Choroid plexus epithelial cell (primary cell): ENCODE measurements around the gene FAIM2.

Experiments used
- DNase-seq: peaks from one replicate; pipeline ENCODE4 v3.0.0-alpha.2; 2010; ENCODE audit warnings: low read depth
- H3K4me3 ChIP-seq: 2 replicates; pipeline ENCODE4 v1.5.1; 2011; ENCODE audit warnings: low read depth, mild to moderate bottlenecking, control low read depth, low read length, moderate library complexity
- TF ChIP-seq, protein P1 (sequence below): conservative IDR thresholded peaks from 2 replicates; pipeline ENCODE4 v1.5.1; 2011; ENCODE audit warnings: low read depth, mild to moderate bottlenecking, control low read depth, inconsistent platforms, low read length, moderate library complexity

Gene FAIM2

DNA sequence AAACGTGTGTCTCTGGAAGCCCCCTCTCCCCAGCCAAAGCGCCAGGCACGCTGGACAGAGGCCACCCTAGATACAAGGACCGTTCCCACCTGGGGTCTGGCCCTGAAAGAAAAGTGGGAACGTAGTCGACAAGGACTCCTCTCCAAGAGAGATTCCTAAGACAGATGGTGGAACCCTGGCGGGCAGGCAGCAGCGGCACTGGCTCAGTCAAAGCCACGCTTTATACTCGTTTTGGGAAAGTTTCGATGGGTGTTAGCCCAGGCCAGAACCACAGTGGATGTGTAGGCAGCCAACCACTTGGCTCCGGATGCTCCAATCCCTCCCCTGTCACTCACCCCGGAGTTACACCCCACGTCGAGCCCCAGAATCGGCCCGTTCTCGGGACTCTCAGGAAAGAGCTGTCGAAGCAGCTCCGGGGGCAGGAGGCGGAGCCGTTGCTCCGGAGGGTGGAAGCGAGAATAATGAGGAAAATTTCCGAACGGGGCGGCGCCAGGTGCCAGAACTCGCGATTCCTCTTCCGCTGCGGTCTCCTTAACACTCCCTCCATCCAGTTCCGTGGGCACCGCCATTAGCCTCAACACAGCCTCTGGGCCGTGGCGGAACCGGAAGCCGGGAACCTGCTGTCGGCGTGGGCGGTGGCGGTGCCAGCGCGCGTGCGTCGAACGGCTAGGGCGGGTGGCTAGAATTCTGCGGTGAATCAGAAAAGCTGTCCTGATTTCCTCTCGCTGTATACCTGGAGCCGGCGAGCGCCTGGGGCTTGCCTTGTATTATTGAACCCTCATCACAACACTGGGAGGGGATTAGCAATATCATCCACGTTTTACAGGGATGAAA, 61.0 kb downstream of the FAIM2 start, which contains the start of gene BCDIN3D:
Gene BCDIN3D, minus strand, starts transcription at position 588 of the 834 bp plus-strand sequence. Its CDS starts 19 bp downstream, at position 569.
- peak within 1 kb of the TSS; percentile 67 for H3K4me3 ChIP-seq
- TF ChIP-seq, protein P1, sequence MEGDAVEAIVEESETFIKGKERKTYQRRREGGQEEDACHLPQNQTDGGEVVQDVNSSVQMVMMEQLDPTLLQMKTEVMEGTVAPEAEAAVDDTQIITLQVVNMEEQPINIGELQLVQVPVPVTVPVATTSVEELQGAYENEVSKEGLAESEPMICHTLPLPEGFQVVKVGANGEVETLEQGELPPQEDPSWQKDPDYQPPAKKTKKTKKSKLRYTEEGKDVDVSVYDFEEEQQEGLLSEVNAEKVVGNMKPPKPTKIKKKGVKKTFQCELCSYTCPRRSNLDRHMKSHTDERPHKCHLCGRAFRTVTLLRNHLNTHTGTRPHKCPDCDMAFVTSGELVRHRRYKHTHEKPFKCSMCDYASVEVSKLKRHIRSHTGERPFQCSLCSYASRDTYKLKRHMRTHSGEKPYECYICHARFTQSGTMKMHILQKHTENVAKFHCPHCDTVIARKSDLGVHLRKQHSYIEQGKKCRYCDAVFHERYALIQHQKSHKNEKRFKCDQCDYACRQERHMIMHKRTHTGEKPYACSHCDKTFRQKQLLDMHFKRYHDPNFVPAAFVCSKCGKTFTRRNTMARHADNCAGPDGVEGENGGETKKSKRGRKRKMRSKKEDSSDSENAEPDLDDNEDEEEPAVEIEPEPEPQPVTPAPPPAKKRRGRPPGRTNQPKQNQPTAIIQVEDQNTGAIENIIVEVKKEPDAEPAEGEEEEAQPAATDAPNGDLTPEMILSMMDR, result no peak
- peak; percentile 93 for DNase-seq

DNA sequence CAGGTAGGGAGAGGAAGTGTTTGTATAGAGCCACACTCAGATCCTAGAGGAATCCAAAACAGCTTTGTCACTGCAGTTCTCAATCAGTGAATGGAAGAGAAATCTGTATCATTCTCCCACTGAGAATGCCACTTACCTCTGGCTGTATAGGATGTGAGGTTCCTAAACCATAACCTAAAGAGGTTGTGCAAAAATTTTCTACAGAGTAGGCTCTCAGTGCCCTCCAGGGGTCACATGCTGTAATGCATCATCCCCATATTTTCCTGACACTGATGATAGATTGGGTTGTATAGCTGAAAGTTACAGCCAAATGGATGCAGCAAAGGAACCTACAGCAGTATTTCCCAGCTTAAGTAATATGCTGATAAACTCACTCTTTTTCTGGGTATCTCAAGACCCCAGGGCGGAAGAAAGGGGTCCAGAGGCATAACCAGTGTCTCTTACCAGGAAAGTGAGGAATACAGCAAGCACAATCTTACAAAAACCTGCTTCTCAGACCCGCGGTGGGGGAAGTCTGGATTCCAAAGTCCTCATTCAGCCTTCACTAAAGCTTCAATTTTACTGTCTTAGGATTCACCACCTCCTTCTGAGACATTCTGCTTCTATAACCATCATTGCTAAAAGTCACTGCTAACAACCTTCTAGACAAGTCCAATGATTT, 64.6 kb downstream of the FAIM2 start:
- H3K4me3 ChIP-seq, result no peak overlapping the region
- peak; percentile 72 for DNase-seq
- TF ChIP-seq, protein P1, result peak; percentile 81

DNA sequence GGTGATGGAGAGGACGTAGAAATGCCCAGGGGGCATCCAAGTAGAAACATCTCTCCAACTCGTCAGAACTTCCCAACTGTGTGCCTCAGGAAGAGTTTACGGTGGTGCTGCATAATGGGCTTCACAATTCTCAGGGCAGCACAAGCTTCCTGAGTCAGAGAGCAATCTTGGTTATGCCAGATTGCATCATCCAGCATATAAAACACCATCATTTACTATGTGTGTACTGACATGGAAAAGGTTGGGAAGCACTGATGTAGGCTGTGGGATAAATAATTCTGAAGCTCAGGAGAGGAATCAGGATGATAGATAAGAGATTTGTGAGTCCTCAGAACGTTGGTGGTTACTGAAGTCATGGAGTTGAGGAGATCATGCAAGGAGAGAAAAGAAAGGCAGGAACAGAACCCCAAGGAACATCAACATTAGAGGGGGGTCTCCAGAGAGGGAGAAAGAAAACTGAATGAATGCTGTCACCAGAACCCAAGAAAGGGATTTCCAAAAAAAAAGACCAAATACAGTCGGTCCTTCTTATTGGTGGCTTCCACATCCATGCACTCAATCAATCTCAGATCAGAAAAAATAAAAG, 70.8 kb downstream of the FAIM2 start:
- TF ChIP-seq, protein P1, result no peak
- H3K4me3 ChIP-seq, result no peak overlapping the region
- DNase-seq, result peak; percentile 72

DNA sequence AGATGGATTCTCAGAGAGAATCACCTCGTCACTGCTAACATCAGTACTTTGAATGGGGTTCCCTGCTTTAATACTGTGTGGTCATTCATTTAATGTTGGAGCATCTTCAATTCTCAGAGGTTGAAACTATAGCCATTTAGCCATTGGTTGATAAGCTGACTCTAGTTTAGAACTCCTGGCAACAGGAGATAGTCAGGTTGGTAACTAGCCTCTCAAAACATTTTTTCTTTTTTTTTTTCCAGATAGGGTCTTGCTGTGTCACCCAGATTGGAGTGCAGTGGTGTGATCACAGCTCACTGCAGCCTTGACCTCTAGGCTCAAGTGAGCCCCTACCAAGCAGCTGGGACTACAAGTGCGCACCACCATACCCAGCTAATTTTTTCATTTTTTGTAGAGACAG, 72.0 kb downstream of the FAIM2 start:
- no peak overlapping the region for H3K4me3 ChIP-seq
- no peak for DNase-seq
- TF ChIP-seq, protein P1, result no peak

DNA sequence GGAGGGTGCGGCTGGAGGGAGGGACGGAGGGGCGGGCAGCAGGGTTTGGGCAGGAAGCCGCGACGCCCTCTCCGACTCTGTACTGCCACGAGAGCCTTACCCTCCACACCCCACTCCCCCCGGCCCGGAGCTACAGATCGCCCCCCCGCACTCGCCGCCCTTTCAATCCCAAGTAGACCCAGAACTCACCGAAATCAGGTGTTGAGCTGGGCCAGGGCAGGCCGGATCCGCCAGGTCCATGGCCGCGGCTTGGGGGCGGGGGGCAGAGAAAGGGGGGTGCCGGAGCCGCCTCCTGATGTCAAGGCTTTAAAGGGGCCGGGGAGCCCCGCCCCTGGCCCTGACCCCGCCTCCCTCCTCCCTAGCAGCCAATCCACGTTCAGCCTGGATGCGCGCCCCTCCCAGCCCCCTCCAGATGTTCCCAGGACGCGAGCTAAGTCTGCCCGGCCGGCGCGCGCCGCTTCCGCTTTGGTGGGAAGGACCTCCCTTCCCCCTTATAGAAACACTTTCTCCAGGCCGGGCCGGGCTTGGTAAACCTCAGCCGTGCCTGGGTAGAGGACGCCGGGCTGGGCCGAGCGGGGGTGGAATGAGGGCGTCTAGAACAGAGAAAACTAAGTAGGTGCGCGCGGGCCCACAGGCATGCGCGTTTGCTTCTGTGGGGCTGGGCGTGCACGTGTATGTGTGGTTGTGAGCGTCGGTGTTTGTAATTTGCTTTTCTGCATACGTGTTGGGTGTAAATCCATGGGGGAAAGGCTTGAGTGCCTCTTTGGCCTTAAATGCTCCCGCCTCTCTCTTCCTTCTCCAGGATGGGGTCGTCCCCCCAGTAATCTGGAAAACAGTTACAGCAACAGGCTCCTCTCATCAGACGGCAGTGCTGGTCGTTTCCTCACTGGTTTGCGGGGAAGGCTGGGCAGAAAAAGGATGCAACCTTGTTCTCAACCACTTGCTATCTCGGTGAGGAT, 75.3 kb downstream of the FAIM2 start, which contains the start of gene NCKAP5L:
Gene NCKAP5L, minus strand, starts transcription at position 281 of the 959 bp plus-strand sequence. CDS start 24,369 bp downstream, outside the sequence.
- TF ChIP-seq, protein P1, result no peak
- H3K4me3 ChIP-seq, result peak within 1 kb of the TSS; percentile 82
- peak; percentile 98 for DNase-seq
